Testis (tissue), 2 donors: ENCODE data around the gene SRSF8.

Experiments used
- POLR2A ChIP-seq: fragments of 450-650 bp; IDR thresholded peaks from one replicate; pipeline ENCODE4 v1.6.1; 2017; ENCODE audit warnings: antibody characterized with exemption, mild to moderate bottlenecking, moderate library complexity
- TF ChIP-seq, protein P1 (sequence below), 3 experiments: fragments of 450-650 bp in 2 of 3; fragments of 200-600 bp in 1 of 3; sonication (generic) in 1 of 3; IDR thresholded peaks; one replicate each; pipeline ENCODE4 v1.5.1; 2016 to 2019; ENCODE audit warnings: antibody characterized with exemption in 3 of 3, mild to moderate bottlenecking in 2 of 3, moderate library complexity in 1 of 3

DNA sequence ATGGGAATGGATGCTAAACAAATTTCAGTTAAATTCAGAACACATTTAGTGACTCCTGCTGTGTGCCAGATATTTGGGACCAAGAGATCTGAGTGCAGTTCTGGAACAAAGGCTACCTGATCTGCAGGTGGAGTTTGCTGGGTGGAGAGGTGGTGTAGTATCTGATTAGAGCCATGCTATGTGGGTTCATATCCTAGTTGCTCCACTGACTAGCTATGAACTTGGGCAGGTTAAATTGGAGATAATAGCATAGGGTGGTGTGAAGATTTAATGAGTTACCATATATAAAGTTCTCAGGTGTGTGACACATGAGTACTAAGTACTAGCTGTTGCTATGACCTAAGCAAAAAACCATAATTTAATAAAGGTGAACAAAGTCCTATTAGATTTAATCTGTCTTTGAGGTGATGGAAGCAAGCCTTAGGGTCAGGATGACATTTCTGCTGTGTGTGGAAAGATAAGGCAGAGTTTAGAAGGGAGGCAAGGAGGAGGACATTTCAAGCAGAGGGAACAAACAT, 25.0 kb downstream of the SRSF8 start:
- TF ChIP-seq, protein P1, sequence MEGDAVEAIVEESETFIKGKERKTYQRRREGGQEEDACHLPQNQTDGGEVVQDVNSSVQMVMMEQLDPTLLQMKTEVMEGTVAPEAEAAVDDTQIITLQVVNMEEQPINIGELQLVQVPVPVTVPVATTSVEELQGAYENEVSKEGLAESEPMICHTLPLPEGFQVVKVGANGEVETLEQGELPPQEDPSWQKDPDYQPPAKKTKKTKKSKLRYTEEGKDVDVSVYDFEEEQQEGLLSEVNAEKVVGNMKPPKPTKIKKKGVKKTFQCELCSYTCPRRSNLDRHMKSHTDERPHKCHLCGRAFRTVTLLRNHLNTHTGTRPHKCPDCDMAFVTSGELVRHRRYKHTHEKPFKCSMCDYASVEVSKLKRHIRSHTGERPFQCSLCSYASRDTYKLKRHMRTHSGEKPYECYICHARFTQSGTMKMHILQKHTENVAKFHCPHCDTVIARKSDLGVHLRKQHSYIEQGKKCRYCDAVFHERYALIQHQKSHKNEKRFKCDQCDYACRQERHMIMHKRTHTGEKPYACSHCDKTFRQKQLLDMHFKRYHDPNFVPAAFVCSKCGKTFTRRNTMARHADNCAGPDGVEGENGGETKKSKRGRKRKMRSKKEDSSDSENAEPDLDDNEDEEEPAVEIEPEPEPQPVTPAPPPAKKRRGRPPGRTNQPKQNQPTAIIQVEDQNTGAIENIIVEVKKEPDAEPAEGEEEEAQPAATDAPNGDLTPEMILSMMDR (IDR thresholded peaks at IDR 0.05), result no peak
- TF ChIP-seq POLR2A, result no peak
